GM18520 (cell line): ENCODE data around the gene PDLIM4.

Experiments
- ATAC-seq: cut with Tn5 transposase; IDR thresholded peaks from one replicate; pipeline ENCODE4 v1.9.1; 2021; ENCODE audit not compliant: unreplicated experiment

Gene PDLIM4

DNA sequence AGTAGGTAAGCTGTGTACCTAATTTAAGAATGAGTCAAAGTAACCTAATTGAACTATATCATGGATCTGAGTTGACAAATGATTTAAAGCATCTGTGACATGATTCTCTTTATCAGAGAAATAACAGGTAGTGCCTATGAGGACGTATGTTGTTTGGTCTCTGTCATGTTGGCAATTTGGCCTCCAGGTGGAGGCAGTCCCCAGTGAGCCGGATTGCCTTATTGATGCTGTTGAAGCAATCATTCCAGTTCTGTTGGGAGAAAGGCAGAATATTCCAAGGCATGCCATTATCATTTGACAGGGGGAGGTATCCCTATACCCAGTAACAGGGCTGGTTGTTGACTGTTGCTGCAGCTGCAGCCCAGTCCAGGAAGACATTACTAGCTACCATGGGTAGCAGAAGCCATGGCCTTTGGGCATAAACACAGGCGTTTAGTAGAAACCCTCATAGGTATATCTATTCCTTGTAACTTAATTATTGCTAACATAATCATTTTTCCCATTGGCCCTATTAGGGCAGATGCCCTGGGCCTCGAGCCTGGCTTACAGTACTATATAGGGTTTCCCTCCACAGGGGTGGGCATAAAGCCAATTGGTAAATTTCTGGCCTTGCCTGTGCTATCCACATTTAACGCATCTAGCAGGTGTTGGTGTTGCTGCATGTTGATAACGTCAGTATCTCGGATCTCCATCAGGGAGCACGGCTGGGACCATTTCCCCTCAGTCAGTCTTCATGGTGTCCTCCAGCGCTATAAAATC lies 24.5 kb downstream of the PDLIM4 start:
- no peak for ATAC-seq

GRCh38 chr5:132283423-132284043 lies 26.0 kb downstream of the PDLIM4 start:
- ATAC-seq = no peak

DNA sequence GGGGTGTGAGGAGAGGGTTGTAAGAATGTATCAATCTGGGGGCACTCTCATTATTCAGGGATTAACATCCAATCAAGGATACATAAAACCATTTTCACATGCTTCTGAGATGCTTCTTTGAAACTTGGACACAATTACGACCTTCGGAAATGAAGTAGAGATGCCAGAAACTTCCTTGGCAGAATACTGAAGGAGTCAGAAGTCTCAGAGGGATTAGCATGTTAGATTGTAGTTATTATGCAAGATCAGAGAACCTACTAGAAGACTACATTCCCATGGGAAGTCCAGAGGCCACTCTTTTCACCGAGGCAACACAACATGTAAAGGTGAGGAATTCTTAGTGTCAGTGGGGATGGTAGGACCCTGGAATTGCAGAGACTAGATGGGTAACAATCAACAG lies 31.6 kb downstream of the PDLIM4 start:
- ATAC-seq = no peak

- ATAC-seq = no peak
Measured at GRCh38 chr5:132291026-132291425, 33.5 kb downstream of the PDLIM4 start.

GRCh38 chr5:132293066-132293991 lies 35.8 kb downstream of the PDLIM4 start:
- peak; percentile 24 for ATAC-seq

DNA sequence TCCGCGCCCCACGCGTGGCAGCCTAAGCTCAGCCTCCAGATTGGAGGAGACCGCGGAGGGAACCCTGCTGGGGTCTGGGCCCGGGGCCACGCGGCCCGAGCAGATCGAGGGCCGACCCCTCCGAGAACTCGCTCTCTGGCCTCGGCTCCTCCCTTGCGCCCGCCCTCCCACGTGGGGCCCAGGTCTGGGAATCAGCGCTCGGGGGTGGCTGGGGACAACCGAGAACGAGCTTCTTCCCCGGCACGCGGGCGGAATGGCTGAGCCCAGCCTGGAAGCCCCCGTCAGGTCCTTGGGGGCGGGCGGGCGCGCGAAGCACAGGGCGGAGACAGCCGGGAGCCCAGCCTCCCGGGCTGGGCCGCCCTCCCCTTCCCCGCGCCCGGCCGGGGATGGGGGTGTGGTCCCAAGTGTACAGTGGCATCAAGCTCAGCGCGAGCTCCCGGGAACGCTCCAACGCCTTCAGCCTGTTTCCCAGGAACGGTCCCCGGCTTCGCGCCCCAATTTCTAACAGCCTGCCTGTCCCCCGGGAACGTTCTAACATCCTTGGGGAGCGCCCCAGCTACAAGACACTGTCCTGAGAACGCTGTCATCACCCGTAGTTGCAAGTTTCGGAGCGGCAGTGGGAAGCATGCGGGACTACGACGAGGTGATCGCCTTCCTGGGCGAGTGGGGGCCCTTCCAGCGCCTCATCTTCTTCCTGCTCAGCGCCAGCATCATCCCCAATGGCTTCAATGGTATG lies 36.7 kb downstream of the PDLIM4 start, which contains the start of gene SLC22A4:
SLC22A4 (plus strand) TSS at position 403 of the 736 bp plus-strand sequence; CDS start at position 626, 223 bp downstream.
- peak; percentile 38 for ATAC-seq

DNA sequence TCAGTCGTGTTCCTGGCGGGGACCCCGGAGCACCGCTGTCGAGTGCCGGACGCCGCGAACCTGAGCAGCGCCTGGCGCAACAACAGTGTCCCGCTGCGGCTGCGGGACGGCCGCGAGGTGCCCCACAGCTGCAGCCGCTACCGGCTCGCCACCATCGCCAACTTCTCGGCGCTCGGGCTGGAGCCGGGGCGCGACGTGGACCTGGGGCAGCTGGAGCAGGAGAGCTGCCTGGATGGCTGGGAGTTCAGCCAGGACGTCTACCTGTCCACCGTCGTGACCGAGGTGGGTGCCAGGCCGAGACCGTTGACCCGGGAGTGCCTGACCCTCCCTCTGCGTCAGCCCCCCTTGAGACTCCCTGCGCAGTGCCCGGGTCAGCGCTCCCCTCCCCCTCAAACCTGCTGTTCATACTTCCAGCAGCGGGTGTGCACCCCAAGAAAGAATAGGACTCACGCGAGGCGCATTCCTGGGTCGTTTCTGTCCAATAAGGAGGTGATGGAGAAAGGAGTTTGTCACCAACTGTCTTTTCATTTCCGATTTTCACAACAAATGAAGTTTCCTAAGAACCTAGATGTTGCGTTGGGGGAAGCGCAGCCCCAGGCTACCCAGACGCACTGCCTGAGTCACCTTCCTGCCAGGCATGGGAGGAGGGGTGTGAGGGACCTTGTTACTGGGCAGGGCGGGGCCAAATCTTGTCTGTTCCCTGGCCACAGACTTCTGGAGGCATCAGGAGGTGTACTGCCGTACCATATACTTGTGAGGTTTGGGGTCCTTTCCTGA lies 37.4 kb downstream of the PDLIM4 start:
- no peak for ATAC-seq

DNA sequence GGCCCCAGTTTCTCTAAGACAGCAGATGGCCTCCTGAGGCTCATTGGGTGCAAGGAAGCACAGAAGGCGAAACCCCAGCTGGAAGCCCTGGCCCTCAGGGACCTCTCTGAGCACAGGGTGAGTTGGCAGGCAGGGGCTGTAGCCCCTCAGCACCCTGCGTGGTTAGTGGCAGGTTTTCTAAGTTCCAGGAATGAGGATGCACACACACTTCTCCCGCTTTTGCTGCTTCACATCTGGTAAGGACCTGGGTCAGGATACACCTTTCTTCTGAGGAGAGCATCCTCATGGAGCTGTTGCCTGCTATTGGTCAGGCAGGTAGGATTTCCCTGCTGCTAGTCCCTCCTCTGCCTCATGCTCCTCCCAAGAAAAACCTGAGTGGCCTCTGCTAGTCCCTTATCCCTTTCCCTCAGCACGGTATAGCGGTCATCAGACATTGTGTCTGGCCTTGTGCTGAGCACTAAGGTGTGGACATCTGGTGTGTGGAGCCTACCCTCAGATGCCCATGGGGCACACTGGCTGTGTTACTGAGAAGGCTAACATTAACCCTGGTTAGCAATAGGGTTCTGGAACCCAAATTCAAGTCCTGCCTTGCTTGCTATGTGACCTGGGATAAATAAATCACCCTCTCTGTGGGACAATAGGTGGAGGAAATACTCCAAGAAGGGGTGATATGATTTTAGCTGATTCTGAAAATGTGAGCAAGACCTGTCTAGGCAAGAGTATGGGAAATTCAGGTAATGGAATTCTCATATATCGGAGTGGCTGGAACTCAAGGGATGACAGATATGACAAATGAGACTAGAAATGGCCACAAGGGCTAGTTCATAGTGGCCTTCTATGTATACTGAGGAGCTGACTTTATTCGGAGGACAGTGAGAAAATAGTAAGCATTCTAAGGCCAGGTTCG lies 38.3 kb downstream of the PDLIM4 start:
- no peak for ATAC-seq

DNA sequence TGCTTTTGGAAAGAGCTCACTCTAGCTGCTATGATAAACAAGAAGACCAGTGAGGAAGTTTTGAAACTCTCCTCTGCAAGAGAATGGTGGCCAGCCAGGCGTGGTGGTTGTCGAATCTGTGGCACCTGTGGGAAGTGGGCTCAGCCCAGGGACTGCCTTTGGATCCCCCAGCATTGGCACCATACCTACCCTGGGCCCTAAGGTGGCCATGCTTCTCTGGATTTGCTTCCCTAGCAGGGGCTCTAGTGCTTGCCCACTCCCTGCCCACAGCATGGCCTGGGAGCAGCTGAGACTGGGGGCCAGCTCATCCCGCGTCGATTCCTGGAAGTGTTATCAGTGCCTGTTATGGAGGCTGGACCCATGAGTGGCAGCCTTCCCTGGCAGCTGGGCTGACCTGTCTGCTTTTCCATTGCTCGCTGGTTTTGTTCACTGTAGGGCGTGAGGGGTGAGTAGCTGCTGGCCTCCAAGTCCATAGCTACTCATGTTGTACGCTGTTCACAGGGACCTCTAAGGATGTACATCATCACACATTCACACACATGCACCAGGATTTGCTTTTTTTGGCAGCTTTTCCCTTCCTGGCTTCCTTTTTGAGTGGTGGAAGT lies 39.0 kb downstream of the PDLIM4 start:
- no peak for ATAC-seq

- ATAC-seq = no peak
Measured at GRCh38 chr5:132297211-132297940, 39.9 kb downstream of the PDLIM4 start.

DNA sequence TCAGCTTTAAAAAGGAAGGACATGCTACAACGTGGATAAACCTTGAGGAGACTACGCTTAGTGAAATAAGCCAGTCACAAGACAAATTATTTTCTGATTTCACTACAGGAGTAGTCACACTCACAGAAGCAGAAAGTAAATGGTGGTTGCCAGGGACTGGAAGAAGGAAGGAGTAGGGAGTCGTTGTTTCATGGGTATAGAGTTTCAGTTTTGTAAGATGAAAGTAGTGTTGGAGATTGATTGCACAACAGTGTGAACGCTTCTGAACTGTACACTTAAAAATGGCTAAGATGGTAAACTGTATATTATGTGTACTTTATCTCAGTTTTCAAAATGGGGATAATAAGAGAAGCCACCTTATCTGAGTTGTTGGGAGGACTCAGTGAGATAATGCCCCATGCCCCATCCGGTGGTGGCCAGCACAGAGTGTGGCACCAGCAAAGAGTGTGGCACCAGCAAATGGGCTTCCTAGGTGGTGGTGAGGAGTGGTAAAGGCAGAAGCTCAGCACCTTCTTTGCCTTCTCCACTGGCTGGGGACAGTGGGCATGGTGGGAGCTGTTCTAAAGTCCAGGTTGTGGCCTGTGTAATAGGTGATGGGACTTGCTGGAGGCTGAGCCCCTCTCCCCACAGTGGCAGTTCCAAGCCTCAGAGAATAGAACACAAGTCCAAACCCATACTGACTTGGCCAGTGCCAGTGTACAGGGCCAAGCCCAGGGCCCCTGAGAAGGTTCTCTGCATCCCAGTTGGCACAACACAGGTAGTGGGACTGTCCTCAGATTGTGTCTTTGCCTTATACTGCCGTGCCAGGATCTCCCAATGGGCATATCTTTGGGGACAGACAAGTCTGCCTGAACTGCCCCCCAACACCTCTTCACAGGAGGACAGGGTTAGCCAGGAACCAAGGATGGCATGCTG lies 41.1 kb downstream of the PDLIM4 start:
- ATAC-seq = no peak

GRCh38 chr5:132299917-132300316 lies 42.4 kb downstream of the PDLIM4 start:
- no peak for ATAC-seq

GRCh38 chr5:132300577-132301343 lies 43.3 kb downstream of the PDLIM4 start:
- no peak for ATAC-seq

DNA sequence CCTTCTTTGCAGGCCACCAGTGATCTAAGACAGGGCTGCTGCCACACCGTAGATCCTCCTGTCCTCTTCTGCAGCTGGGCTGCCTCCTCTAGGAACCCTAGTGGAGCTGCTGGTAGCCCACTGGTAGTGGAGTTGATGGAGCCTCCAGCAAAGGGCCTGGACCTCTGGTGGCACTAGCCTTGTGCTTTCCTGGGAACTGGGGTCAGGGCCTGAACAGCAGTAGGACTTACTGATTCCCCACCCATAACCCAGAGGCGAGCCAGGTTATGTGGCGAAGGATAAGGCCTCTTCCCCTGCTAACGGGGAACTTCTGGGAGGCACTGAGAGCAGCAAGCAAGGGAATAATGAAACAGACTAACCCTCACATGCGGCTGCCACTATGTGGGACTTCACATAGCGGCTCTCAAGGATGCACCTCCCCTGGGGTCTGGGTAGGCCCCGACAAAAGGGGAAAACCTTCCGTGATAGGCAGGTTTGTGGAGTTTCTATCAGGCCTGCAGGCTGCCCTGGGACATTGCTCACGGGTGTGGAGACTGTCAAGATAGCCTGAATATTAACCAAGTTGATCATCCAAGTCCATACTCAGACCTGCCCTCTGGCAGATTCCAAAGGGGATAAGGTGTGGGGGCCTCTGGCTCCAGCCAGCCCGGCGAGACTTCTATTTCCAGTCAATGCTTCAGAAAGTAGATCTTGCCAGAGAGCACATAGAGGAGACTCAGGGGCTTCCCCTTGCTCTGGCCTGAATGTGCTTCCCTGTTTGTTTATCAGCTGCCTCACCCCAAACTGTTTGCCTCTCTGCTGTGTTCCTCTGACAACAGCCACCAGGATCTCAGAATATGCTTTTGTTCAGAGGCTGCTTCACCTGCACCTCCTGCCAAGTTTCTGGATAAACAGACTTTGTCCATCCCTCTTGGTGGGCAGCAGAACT lies 44.1 kb downstream of the PDLIM4 start:
- no peak for ATAC-seq

DNA sequence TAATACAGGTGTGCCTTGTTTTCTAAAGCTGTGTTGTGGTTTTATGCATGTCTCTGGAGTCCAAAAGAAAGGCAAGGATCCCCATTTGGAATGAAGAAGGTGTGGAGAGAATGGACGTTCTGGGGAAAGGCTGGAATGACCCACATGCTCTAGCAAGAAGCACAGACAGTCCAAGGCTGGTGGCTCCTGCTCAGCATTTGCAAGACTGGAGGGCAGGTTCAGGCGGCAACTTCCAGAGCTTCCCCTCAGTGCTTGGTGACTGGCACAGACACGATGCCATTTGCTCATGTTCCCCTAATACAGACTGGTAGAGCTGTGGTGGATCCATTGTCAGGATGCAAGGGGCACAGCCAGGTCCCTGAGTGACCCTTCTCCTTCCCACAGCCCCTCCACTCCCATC lies 44.9 kb downstream of the PDLIM4 start:
- ATAC-seq = no peak
